Neuronal stem cell (in vitro differentiated cells): Measurements from ENCODE around the gene ATOX1.

Source experiments
- DNase-seq: peaks from one replicate; pipeline ENCODE4 v3.0.0-alpha.2; 2013; ENCODE audit warnings: low spot score
- H2AFZ ChIP-seq: one replicate; pipeline ENCODE4 v1.6.1; 2013; ENCODE audit warnings: mild to moderate bottlenecking, low read length, inconsistent platforms
- H2AK5ac ChIP-seq: 2 replicates; pipeline ENCODE4 v1.6.1; 2013; ENCODE audit warnings: low read depth, mild to moderate bottlenecking, inconsistent platforms, low read length, moderate library complexity, mixed read lengths
- H2BK120ac ChIP-seq: 2 replicates; pipeline ENCODE4 v1.6.1; 2013; ENCODE audit warnings: low read depth, mild to moderate bottlenecking, inconsistent platforms, low read length, moderate library complexity, mixed read lengths
- H2BK12ac ChIP-seq: one replicate; pipeline ENCODE4 v1.6.1; 2013; ENCODE audit warnings: low read length, inconsistent platforms
- H2BK15ac ChIP-seq: 2 replicates; pipeline ENCODE4 v1.6.1; 2013; ENCODE audit warnings: mild to moderate bottlenecking, low read length, inconsistent platforms, mixed read lengths
- H2BK5ac ChIP-seq: one replicate; pipeline ENCODE4 v1.6.1; 2013; ENCODE audit warnings: inconsistent platforms, mild to moderate bottlenecking, low read length, moderate library complexity
- H3K14ac ChIP-seq: one replicate; pipeline ENCODE4 v1.6.1; 2013; ENCODE audit warnings: low read length, inconsistent platforms
- H3K18ac ChIP-seq: 2 replicates; pipeline ENCODE4 v1.6.1; 2013; ENCODE audit warnings: low read length, inconsistent platforms
- H3K23ac ChIP-seq: 2 replicates; pipeline ENCODE4 v1.6.1; 2013; ENCODE audit warnings: low read depth, mild to moderate bottlenecking, mixed read lengths, low read length, inconsistent platforms; ENCODE audit not compliant: poor library complexity
- H3K27ac ChIP-seq: replicated peaks from 3 replicates; pipeline ENCODE4 v1.5.1; 2013; ENCODE audit warnings: low read length, inconsistent platforms
- H3K27me3 ChIP-seq, 3 experiments: 2 replicates each; pipeline ENCODE4 v1.6.1; 2013; ENCODE audit warnings: low read length in 3 of 3, mild to moderate bottlenecking in 2 of 3, inconsistent platforms in 1 of 3, low read depth in 1 of 3, mixed read lengths in 1 of 3, moderate library complexity in 1 of 3; ENCODE audit not compliant: control insufficient read depth in 3 of 3, insufficient read depth in 3 of 3
- H3K36me3 ChIP-seq, 2 donors: replicated peaks in 1 of 2; 2 replicates each; pipeline ENCODE4 v1.6.1; 2013; ENCODE audit warnings: low read length in 2 of 2; ENCODE audit not compliant: control insufficient read depth in 2 of 2, insufficient read depth in 2 of 2
- H3K4ac ChIP-seq: 2 replicates; pipeline ENCODE4 v1.6.1; 2013; ENCODE audit warnings: inconsistent platforms, mild to moderate bottlenecking, low read length, moderate library complexity
- H3K4me1 ChIP-seq, 2 donors: 1 replicate in 1 of 2; 2 replicates in 1 of 2; pipeline ENCODE4 v1.6.1; 2013; ENCODE audit warnings: low read length in 2 of 2, low read depth in 1 of 2; ENCODE audit not compliant: control insufficient read depth in 2 of 2, insufficient read depth in 1 of 2
- H3K4me2 ChIP-seq: one replicate; pipeline ENCODE4 v1.6.1; 2013; ENCODE audit warnings: mild to moderate bottlenecking, low read length, inconsistent platforms; ENCODE audit not compliant: insufficient read depth, poor library complexity, severe bottlenecking
- H3K4me3 ChIP-seq, 2 donors: 2 replicates each; pipeline ENCODE4 v1.5.1; 2013; ENCODE audit warnings: low read length in 2 of 2, mild to moderate bottlenecking in 2 of 2, inconsistent platforms in 1 of 2, moderate library complexity in 1 of 2
- H3K79me1 ChIP-seq: one replicate; pipeline ENCODE4 v1.6.1; 2013; ENCODE audit warnings: low read depth, mild to moderate bottlenecking, inconsistent platforms, low read length, moderate library complexity
- H3K9ac ChIP-seq: one replicate; pipeline ENCODE4 v1.6.1; 2013; ENCODE audit warnings: mild to moderate bottlenecking, low read depth, low read length, inconsistent platforms; ENCODE audit not compliant: poor library complexity
- H3K9me3 ChIP-seq, 2 donors: replicated peaks in 1 of 2; 2 replicates each; pipeline versions ENCODE3 to v1.6.1; 2013; ENCODE audit warnings: low read length in 2 of 2, mild to moderate bottlenecking in 2 of 2, inconsistent platforms in 1 of 2, low read depth in 1 of 2, mixed read lengths in 1 of 2, moderate library complexity in 1 of 2; ENCODE audit not compliant: control insufficient read depth in 2 of 2, insufficient read depth in 1 of 2
- H4K8ac ChIP-seq: one replicate; pipeline ENCODE4 v1.6.1; 2013; ENCODE audit warnings: low read depth, mild to moderate bottlenecking, inconsistent platforms, low read length, moderate library complexity
- H4K91ac ChIP-seq: one replicate; pipeline ENCODE4 v1.6.1; 2013; ENCODE audit warnings: low read length, low read depth, mild to moderate bottlenecking, inconsistent platforms; ENCODE audit not compliant: poor library complexity
- WGBS, 2 donors: extraction: QIAGEN DNeasy Blood & Tissue Kit; methylation state at CpG; one replicate each; pipeline ENCODE4 v1.1.7; 2013; ENCODE audit warnings: missing lambda C conversion rate in 2 of 2, mixed read lengths in 1 of 2; ENCODE audit not compliant: insufficient read length in 2 of 2, insufficient replicate concordance in 1 of 2; ENCODE audit errors: extremely low coverage in 2 of 2; 5-methylcytosine and 5-hydroxymethylcytosine counted together

ATOX1 gene

GRCh38 chr5:151770383-151771258 lies 12.2 kb upstream of the ATOX1 start:
- peaks cover 7% of the 10 kb centered on the region for H3K79me1 ChIP-seq
- H3K36me3 ChIP-seq = peaks cover 0 to 16% of the 10 kb centered on the region in 2 donors
- H3K27ac ChIP-seq = peak overlapping the region; percentile 95
- peak overlapping the region; percentile 97 for H3K23ac ChIP-seq
- H3K9ac ChIP-seq = peak overlapping the region; percentile 93
- no peaks in the 10 kb centered on the region for H3K27me3 ChIP-seq
- H2BK15ac ChIP-seq = peak overlapping the region; percentile 95
- H3K14ac ChIP-seq = peak overlapping the region; percentile 84
- peak overlapping the region; percentile 96 for H2BK5ac ChIP-seq
- peak overlapping the region; percentile 96 for H2BK120ac ChIP-seq
- peak; percentile 65 for DNase-seq
- peak overlapping the region; percentile 32 for H3K4ac ChIP-seq
- H2BK12ac ChIP-seq = no peak overlapping the region
- peak overlapping the region; percentile 74 to 75 for H3K4me3 ChIP-seq
- H3K9me3 ChIP-seq = no peaks in the 10 kb centered on the region
- H4K8ac ChIP-seq = peak overlapping the region; percentile 72
- H3K18ac ChIP-seq = peak overlapping the region; percentile 99
- H3K4me1 ChIP-seq = peaks cover 9 to 10% of the 10 kb centered on the region in 2 donors
- WGBS, 2 donors = no CpG with 5 or more reads among the region's 75 CpGs
- peak overlapping the region; percentile 79 for H3K4me2 ChIP-seq
- peak overlapping the region; percentile 95 for H2AK5ac ChIP-seq
- peak overlapping the region; percentile 91 for H4K91ac ChIP-seq
- peak overlapping the region; percentile 90 for H2AFZ ChIP-seq

DNA sequence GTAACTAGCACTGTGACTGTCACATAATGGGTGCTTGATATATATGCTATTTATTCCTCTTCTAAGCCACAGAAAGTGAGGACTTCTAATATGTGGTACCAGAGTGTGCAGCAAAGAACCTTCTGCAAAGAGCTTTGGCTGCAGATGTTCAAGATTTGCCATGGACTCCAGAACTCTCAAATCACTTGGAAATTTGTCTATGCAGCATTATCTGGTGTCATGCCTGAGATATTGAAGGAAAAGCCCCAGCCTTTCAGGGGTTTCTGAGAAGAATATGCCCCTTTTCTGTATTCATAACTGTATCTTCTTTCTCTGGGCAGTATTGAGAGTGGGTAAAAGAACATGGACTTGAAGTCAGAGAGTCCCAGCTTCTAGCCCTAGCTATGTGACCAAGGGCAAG lies 8.5 kb upstream of the ATOX1 start:
- Histone ChIP-seq H2BK120ac (no peak overlapping the region), H3K9ac (no peak overlapping the region), H3K4me3 (no peak overlapping the region), H3K23ac (no peak overlapping the region), H2BK5ac (no peak overlapping the region), H2AK5ac (no peak overlapping the region), H2BK12ac (no peak overlapping the region), H3K4me2 (no peak overlapping the region), H3K4ac (no peak overlapping the region), H4K8ac (no peak overlapping the region), H4K91ac (no peak overlapping the region), H3K14ac (no peak overlapping the region), H3K9me3 (no peaks in the 10 kb centered on the region), H3K18ac (no peak overlapping the region), H2BK15ac (no peak overlapping the region), H3K4me1 (peaks cover 6% of the 10 kb centered on the region in 2 donors), H2AFZ (no peak overlapping the region), H3K36me3 (no peaks in the 10 kb centered on the region), H3K27me3 (no peaks in the 10 kb centered on the region), H3K27ac (no peak overlapping the region), H3K79me1 (peaks cover 2% of the 10 kb centered on the region)
- DNase-seq = no peak

GRCh38 chr5:151764801-151765200 lies 6.4 kb upstream of the ATOX1 start:
- no peak overlapping the region for H2BK120ac ChIP-seq
- H2BK12ac ChIP-seq = no peak overlapping the region
- no peak overlapping the region for H2BK5ac ChIP-seq
- no peak overlapping the region for H3K27ac ChIP-seq
- no peak overlapping the region for H4K8ac ChIP-seq
- no peak overlapping the region for H2AK5ac ChIP-seq
- no peaks in the 10 kb centered on the region for H3K9me3 ChIP-seq
- H3K14ac ChIP-seq = no peak overlapping the region
- H3K4me1 ChIP-seq = peaks cover 4 to 6% of the 10 kb centered on the region in 2 donors
- no peaks in the 10 kb centered on the region for H3K79me1 ChIP-seq
- H3K4me3 ChIP-seq = no peak overlapping the region
- DNase-seq = no peak
- H3K23ac ChIP-seq = no peak overlapping the region
- H3K4me2 ChIP-seq = no peak overlapping the region
- no peak overlapping the region for H2AFZ ChIP-seq
- no peaks in the 10 kb centered on the region for H3K36me3 ChIP-seq
- no peaks in the 10 kb centered on the region for H3K27me3 ChIP-seq
- no peak overlapping the region for H3K4ac ChIP-seq
- no peak overlapping the region for H3K18ac ChIP-seq
- no peak overlapping the region for H3K9ac ChIP-seq
- no peak overlapping the region for H4K91ac ChIP-seq
- no peak overlapping the region for H2BK15ac ChIP-seq

- peak overlapping the region; percentile 95 for H3K4me2 ChIP-seq
- no peaks in the 10 kb centered on the region for H3K27me3 ChIP-seq
- H3K4ac ChIP-seq = no peak overlapping the region
- H2BK5ac ChIP-seq = no peak overlapping the region
- H3K4me1 ChIP-seq = peaks cover 5 to 13% of the 10 kb centered on the region in 2 donors
- peak overlapping the region; percentile 91 for H3K4me3 ChIP-seq
- no peak overlapping the region for H2BK120ac ChIP-seq
- no peaks in the 10 kb centered on the region for H3K79me1 ChIP-seq
- H3K9ac ChIP-seq = peak overlapping the region; percentile 93
- no peaks in the 10 kb centered on the region for H3K9me3 ChIP-seq
- H4K8ac ChIP-seq = no peak overlapping the region
- H2AK5ac ChIP-seq = no peak overlapping the region
- WGBS, 2 donors = no CpG with 5 or more reads among the region's 11 CpGs
- no peak overlapping the region for H2BK12ac ChIP-seq
- peak overlapping the region; percentile 68 for H3K18ac ChIP-seq
- peak overlapping the region; percentile 95 for H2AFZ ChIP-seq
- H4K91ac ChIP-seq = no peak overlapping the region
- no peak for DNase-seq
- H2BK15ac ChIP-seq = no peak overlapping the region
- H3K36me3 ChIP-seq = peaks cover 0 to 2% of the 10 kb centered on the region in 2 donors
- peak overlapping the region; percentile 28 for H3K23ac ChIP-seq
- H3K14ac ChIP-seq = no peak overlapping the region
- H3K27ac ChIP-seq = no peak overlapping the region
These were observed 346 bp downstream of the ATOX1 start for GRCh38 chr5:151758141-151758429.
